HG03469 (cell line): ENCODE measurements around the gene CLASP1.
"Not testable (repeated sequence)": the region's sequence is repeated elsewhere in the genome, so short reads cannot be mapped to it uniquely, and the experiment has no call there.

Source experiments
- ATAC-seq: cut with Tn5 transposase; IDR thresholded peaks from one replicate; pipeline ENCODE4 v1.9.1; 2021; ENCODE audit warnings: mild to moderate bottlenecking, moderate library complexity, moderate number of reproducible peaks; ENCODE audit not compliant: unreplicated experiment

The CLASP1 gene

GRCh38 chr2:121438290-121438689 is 211.0 kb downstream of the CLASP1 start:
- not testable (repeated sequence) for ATAC-seq

- no peak for ATAC-seq
Observed at GRCh38 chr2:121436918-121437317, 212.3 kb downstream of the CLASP1 start.

- ATAC-seq = no peak
Observed at GRCh38 chr2:121435790-121436189, 213.5 kb downstream of the CLASP1 start.

GRCh38 chr2:121431214-121431613 is 218.0 kb downstream of the CLASP1 start:
- ATAC-seq = no peak

- no peak for ATAC-seq
Observed at GRCh38 chr2:121429927-121430520, 219.2 kb downstream of the CLASP1 start.

GRCh38 chr2:121429119-121429903 is 220.0 kb downstream of the CLASP1 start:
- no peak for ATAC-seq

- no peak for ATAC-seq
Observed at GRCh38 chr2:121427187-121427689, 222.0 kb downstream of the CLASP1 start.

- no peak for ATAC-seq
Observed at GRCh38 chr2:121420486-121420885, 228.8 kb downstream of the CLASP1 start.

- ATAC-seq = no peak
Observed at GRCh38 chr2:121419081-121419699, 230.1 kb downstream of the CLASP1 start.

- no peak for ATAC-seq
Observed at GRCh38 chr2:121418494-121419058, 230.7 kb downstream of the CLASP1 start.

GRCh38 chr2:121417826-121418225 is 231.4 kb downstream of the CLASP1 start:
- no peak for ATAC-seq

- ATAC-seq = no peak
Observed at GRCh38 chr2:121415727-121416126, 233.5 kb downstream of the CLASP1 start.

- no peak for ATAC-seq
Observed at GRCh38 chr2:121412349-121412748, 236.9 kb downstream of the CLASP1 start.

- no peak for ATAC-seq
Observed at GRCh38 chr2:121409966-121410365, 239.3 kb downstream of the CLASP1 start.

- ATAC-seq = no peak
Observed at GRCh38 chr2:121409388-121409787, 239.9 kb downstream of the CLASP1 start.

- ATAC-seq = no peak
Observed at GRCh38 chr2:121408641-121409040, 240.6 kb downstream of the CLASP1 start.

GRCh38 chr2:121405233-121405632 is 244.0 kb downstream of the CLASP1 start:
- ATAC-seq = no peak

GRCh38 chr2:121400201-121400600 is 249.1 kb downstream of the CLASP1 start:
- ATAC-seq = no peak

- no peak for ATAC-seq
Observed at GRCh38 chr2:121398853-121399252, 250.4 kb downstream of the CLASP1 start.

- ATAC-seq = no peak
Observed at GRCh38 chr2:121390082-121390692, 259.1 kb downstream of the CLASP1 start.

- no peak for ATAC-seq
Observed at GRCh38 chr2:121388371-121388770, 260.9 kb downstream of the CLASP1 start.
